Liver (tissue), 3 donors: Measurements from ENCODE around the gene ZNF777.

Source experiments
- FOXA1 ChIP-seq: IDR thresholded peaks from 2 replicates; pipeline ENCODE4 v1.6.1; 2016; ENCODE audit warnings: antibody characterized with exemption
- GABPA ChIP-seq, 2 donors: IDR thresholded peaks in 1 of 2; conservative IDR thresholded peaks in 1 of 2; 2 replicates each; pipeline ENCODE4 v1.6.1; 2016; ENCODE audit warnings: antibody characterized with exemption in 2 of 2, mild to moderate bottlenecking in 1 of 2, moderate library complexity in 1 of 2
- HNF4A ChIP-seq, 2 donors: conservative IDR thresholded peaks; 2 replicates each; pipeline ENCODE4 v1.6.1; 2016; ENCODE audit warnings: antibody characterized with exemption in 2 of 2, mild to moderate bottlenecking in 2 of 2
- HNF4G ChIP-seq: IDR thresholded peaks from 2 replicates; pipeline ENCODE4 v1.6.1; 2016; ENCODE audit warnings: antibody characterized with exemption
- JUND ChIP-seq, 2 donors: IDR thresholded peaks; 2 replicates each; pipeline ENCODE4 v1.6.1; 2016; ENCODE audit warnings: antibody characterized with exemption in 2 of 2
- RAD21 ChIP-seq, 2 donors: IDR thresholded peaks; 2 replicates each; pipeline ENCODE4 v1.6.1; 2016; ENCODE audit warnings: antibody characterized with exemption in 2 of 2, mild to moderate bottlenecking in 2 of 2
- RXRA ChIP-seq, 2 donors: IDR thresholded peaks; 2 replicates each; pipeline ENCODE4 v1.6.1; 2017 to 2018; ENCODE audit warnings: antibody characterized with exemption in 2 of 2, mild to moderate bottlenecking in 1 of 2
- SP1 ChIP-seq: IDR thresholded peaks from 2 replicates; pipeline ENCODE4 v1.6.1; 2018; ENCODE audit warnings: antibody characterized with exemption, mild to moderate bottlenecking
- TAF1 ChIP-seq: conservative IDR thresholded peaks from 2 replicates; pipeline ENCODE4 v1.6.1; 2016; ENCODE audit warnings: antibody characterized with exemption, mild to moderate bottlenecking
- YY1 ChIP-seq: IDR thresholded peaks from 2 replicates; pipeline ENCODE4 v1.6.1; 2016; ENCODE audit warnings: antibody characterized with exemption, mild to moderate bottlenecking
- TF ChIP-seq, protein P1 (sequence below): fragments of 150-350 bp; IDR thresholded peaks from 2 replicates; pipeline ENCODE4 v1.5.1; 2017; ENCODE audit warnings: improper control_type of control experiment, low read depth, low read length; ENCODE audit not compliant: missing input control
- TF ChIP-seq, protein P2 (sequence below): IDR thresholded peaks from 2 replicates; pipeline ENCODE4 v1.6.1; 2016; ENCODE audit warnings: antibody characterized with exemption
- TF ChIP-seq, protein P3 (sequence below): IDR thresholded peaks from 2 replicates; pipeline ENCODE4 v1.6.1; 2016; ENCODE audit warnings: antibody characterized with exemption
- TF ChIP-seq, protein P4 (sequence below): IDR thresholded peaks from 2 replicates; pipeline ENCODE4 v1.6.1; 2016; ENCODE audit warnings: antibody characterized with exemption, mild to moderate bottlenecking
- donor health status: healthy.
- donor health status: healthy.

DNA sequence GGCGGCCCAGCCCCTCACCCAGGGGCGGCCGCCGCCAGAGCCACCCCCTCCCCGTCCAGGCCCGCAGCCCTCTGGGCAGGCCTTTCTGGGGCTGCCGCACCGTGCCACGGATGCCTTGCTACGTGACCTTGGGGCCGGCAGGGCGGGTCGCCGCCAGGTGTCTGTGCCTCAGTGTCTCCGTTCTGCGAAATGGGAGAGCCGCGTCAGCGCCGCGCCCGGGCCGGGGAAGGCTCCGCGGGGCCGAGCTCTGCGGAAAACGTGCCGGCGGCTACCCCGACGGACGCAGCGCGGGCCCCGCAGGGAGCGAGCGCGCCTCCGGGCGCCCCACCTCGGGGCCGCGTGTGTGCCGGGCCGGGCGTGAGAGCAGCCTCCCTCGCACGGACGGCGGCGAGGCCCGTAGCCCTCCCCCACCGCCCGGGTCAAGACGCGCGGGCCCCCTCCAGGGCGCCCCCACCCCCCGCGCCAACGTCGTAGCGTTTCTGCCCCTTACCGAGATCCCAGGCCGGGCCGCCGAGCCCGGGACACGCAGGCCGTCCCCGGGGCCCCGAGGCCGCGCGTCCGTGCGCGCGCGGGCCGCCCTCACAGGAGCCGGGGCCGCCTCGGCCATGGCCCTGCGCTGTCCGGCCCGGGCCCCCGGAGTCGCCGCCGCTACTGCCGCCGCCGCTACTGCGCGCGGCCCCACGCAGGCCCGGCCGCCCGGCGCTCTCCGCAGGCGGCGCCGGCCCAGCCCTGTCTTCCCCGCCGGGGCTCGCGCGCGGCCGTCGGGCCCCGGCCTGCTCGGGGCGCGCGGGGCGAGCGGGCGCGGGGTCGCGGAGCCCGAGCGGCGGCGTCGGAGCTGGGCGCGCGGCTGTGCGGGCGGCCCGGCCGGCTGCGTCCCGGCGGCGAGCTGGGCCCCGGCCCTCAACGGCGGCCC lies 1.1 kb downstream of the ZNF777 start:
- TF ChIP-seq, protein P1, sequence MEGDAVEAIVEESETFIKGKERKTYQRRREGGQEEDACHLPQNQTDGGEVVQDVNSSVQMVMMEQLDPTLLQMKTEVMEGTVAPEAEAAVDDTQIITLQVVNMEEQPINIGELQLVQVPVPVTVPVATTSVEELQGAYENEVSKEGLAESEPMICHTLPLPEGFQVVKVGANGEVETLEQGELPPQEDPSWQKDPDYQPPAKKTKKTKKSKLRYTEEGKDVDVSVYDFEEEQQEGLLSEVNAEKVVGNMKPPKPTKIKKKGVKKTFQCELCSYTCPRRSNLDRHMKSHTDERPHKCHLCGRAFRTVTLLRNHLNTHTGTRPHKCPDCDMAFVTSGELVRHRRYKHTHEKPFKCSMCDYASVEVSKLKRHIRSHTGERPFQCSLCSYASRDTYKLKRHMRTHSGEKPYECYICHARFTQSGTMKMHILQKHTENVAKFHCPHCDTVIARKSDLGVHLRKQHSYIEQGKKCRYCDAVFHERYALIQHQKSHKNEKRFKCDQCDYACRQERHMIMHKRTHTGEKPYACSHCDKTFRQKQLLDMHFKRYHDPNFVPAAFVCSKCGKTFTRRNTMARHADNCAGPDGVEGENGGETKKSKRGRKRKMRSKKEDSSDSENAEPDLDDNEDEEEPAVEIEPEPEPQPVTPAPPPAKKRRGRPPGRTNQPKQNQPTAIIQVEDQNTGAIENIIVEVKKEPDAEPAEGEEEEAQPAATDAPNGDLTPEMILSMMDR: no peak
- TF ChIP-seq HNF4G (no peak), GABPA (IDR thresholded peaks at IDR 0.05 in 1 of 2, conservative IDR thresholded peaks at IDR 0.05 in 1 of 2) (no peak), YY1 (no peak), TAF1 (no peak), RXRA (IDR thresholded peaks at IDR 0.05) (no peak), RAD21 (IDR thresholded peaks at IDR 0.05) (no peak), SP1 (no peak), JUND (IDR thresholded peaks at IDR 0.05) (no peak), HNF4A (conservative IDR thresholded peaks at IDR 0.05) (no peak), FOXA1 (no peak)
- TF ChIP-seq, protein P2, sequence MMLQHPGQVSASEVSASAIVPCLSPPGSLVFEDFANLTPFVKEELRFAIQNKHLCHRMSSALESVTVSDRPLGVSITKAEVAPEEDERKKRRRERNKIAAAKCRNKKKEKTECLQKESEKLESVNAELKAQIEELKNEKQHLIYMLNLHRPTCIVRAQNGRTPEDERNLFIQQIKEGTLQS: no peak
- TF ChIP-seq, protein P3, sequence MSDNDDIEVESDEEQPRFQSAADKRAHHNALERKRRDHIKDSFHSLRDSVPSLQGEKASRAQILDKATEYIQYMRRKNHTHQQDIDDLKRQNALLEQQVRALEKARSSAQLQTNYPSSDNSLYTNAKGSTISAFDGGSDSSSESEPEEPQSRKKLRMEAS: no peak
- TF ChIP-seq, protein P4, sequence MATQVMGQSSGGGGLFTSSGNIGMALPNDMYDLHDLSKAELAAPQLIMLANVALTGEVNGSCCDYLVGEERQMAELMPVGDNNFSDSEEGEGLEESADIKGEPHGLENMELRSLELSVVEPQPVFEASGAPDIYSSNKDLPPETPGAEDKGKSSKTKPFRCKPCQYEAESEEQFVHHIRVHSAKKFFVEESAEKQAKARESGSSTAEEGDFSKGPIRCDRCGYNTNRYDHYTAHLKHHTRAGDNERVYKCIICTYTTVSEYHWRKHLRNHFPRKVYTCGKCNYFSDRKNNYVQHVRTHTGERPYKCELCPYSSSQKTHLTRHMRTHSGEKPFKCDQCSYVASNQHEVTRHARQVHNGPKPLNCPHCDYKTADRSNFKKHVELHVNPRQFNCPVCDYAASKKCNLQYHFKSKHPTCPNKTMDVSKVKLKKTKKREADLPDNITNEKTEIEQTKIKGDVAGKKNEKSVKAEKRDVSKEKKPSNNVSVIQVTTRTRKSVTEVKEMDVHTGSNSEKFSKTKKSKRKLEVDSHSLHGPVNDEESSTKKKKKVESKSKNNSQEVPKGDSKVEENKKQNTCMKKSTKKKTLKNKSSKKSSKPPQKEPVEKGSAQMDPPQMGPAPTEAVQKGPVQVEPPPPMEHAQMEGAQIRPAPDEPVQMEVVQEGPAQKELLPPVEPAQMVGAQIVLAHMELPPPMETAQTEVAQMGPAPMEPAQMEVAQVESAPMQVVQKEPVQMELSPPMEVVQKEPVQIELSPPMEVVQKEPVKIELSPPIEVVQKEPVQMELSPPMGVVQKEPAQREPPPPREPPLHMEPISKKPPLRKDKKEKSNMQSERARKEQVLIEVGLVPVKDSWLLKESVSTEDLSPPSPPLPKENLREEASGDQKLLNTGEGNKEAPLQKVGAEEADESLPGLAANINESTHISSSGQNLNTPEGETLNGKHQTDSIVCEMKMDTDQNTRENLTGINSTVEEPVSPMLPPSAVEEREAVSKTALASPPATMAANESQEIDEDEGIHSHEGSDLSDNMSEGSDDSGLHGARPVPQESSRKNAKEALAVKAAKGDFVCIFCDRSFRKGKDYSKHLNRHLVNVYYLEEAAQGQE: no peak
